OCI-LY7 (cell line): Measurements from ENCODE around the gene ABCC11. TPM values are rescaled to one million over a fixed set of nuclear protein-coding genes. Genes with fewer than 3 reads are reported as not detected.

Source experiments
- BruUV-seq: library from RNA; stranded (reverse); fragments of 400-500 nt; replicated peaks from 2 replicates; lab custom pipeline; 2021; lab: Mats Ljungman, UMichigan
- CTCF ChIA-PET: fragments of 300-600 bp; sonication (Branson Sonifier 250); formaldehyde crosslinking; loops from one replicate; lab custom pipeline; 2022; ENCODE audit warnings: antibody characterized with exemption; ENCODE audit not compliant: unreplicated experiment; lab: Charles Lee
- POLR2A ChIA-PET: fragments of 300-600 bp; sonication (Branson Sonifier 250); formaldehyde crosslinking; loops from one replicate; lab custom pipeline; 2022; ENCODE audit warnings: antibody characterized with exemption; lab: Charles Lee
- DNase-seq: peaks from one replicate; pipeline ENCODE4 v3.0.0-alpha.2; 2015; ENCODE audit warnings: low spot score
- H2AFZ ChIP-seq: fragments of 200-600 bp; sonication (generic), shearing (Covaris generic); 2 replicates; pipeline ENCODE4 v1.6.1; 2014; ENCODE audit warnings: mild to moderate bottlenecking, antibody characterized with exemption, low read length, moderate library complexity
- H3K27ac ChIP-seq: fragments of 200-600 bp; sonication (generic); 2 replicates; pipeline ENCODE4 v1.5.1; 2014; ENCODE audit warnings: mixed run types, low read depth, mild to moderate bottlenecking, moderate library complexity, low read length, inconsistent platforms; ENCODE audit not compliant: poor library complexity, severe bottlenecking
- H3K36me3 ChIP-seq: fragments of 200-600 bp; sonication (generic); 2 replicates; pipeline ENCODE4 v1.6.1; 2014; ENCODE audit warnings: mild to moderate bottlenecking, antibody characterized with exemption, low read length, moderate library complexity, mixed read lengths; ENCODE audit not compliant: insufficient read depth
- H3K4me1 ChIP-seq: fragments of 200-600 bp; sonication (generic); 2 replicates; pipeline ENCODE4 v1.5.1; 2014; ENCODE audit warnings: mild to moderate bottlenecking, low read length; ENCODE audit not compliant: insufficient read depth, poor library complexity, severe bottlenecking
- H3K4me2 ChIP-seq: fragments of 200-600 bp; sonication (generic); 2 replicates; pipeline ENCODE4 v1.6.1; 2014; ENCODE audit warnings: mild to moderate bottlenecking, low read length
- H3K4me3 ChIP-seq: fragments of 200-600 bp; sonication (generic); 2 replicates; pipeline ENCODE4 v1.5.1; 2014; ENCODE audit warnings: mild to moderate bottlenecking, low read depth, low read length; ENCODE audit not compliant: poor library complexity, severe bottlenecking
- H3K79me2 ChIP-seq: fragments of 200-600 bp; sonication (generic); 2 replicates; pipeline ENCODE4 v1.6.1; 2016; ENCODE audit warnings: low read depth, mild to moderate bottlenecking, low read length, moderate library complexity, mixed read lengths; ENCODE audit not compliant: insufficient read depth
- H3K9me2 ChIP-seq: fragments of 200-600 bp; sonication (generic); 2 replicates; pipeline ENCODE4 v1.6.1; 2016; ENCODE audit warnings: mild to moderate bottlenecking, low read length, mixed read lengths; ENCODE audit not compliant: insufficient read depth
- H3K9me3 ChIP-seq: fragments of 200-600 bp; sonication (generic); 2 replicates; pipeline ENCODE4 v1.6.1; 2014; ENCODE audit warnings: mild to moderate bottlenecking, mixed run types, low read length, mixed read lengths
- H4K20me1 ChIP-seq: fragments of 200-600 bp; sonication (generic); 2 replicates; pipeline ENCODE4 v1.6.1; 2014; ENCODE audit warnings: mild to moderate bottlenecking, antibody characterized with exemption, low read length, moderate library complexity, mixed read lengths; ENCODE audit not compliant: insufficient read depth
- EZH2phosphoT487 ChIP-seq: fragments of 200-600 bp; sonication (generic); IDR thresholded peaks from 2 replicates; pipeline ENCODE4 v1.6.1; 2018; ENCODE audit warnings: low read depth, borderline replicate concordance, mild to moderate bottlenecking, mixed run types, antibody characterized with exemption, low read length, moderate library complexity, mixed read lengths
- intact Hi-C: fragments of 100-400 bp; cut with micrococcal nuclease; formaldehyde crosslinking; loops from one replicate; pipeline ENCODE4 v1.10.0; 2022; ENCODE audit not compliant: unreplicated experiment
- total RNA-seq, 2 experiments: library from RNA; depleted of rRNA in 1 of 2; stranded (reverse); fragments of >200 nt in 1 of 2; shearing (Covaris generic) in 1 of 2; gene quantifications; 2 replicates each; pipeline ENCODE4 v1.2.3, GENCODE V29; 2014 to 2022
- TF ChIP-seq, protein P1 (sequence below): fragments of 200-600 bp; sonication (generic); conservative IDR thresholded peaks from 2 replicates; pipeline ENCODE4 v1.5.1; 2014; ENCODE audit warnings: mild to moderate bottlenecking, antibody characterized with exemption, low read length, moderate library complexity, mixed read lengths

Gene ABCC11
- total RNA-seq, 2 experiments from 2014 or later, result 0.10 TPM; not detected in 1

DNA sequence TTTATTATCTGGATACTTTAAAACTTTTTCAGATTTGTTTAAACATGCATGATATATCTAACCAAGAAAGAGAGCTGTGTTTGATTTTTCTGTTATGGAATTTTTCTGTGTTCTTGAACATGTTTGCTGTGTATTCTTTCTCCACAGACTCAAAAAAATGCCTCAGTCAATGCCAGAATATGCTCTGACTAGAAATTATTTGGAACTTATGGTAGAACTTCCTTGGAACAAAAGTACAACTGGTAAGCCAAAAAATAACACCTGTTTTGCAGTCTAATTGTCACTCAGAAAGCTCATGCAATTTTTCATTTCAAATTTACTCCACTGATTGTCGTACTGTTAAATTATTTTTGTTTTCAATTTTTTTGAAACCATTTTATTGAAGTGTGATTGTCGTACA, 15.3 kb upstream of the ABCC11 start:
- BruUV-seq, result no TSS peak
- H4K20me1 ChIP-seq, result no peaks in the 10 kb centered on the region

DNA sequence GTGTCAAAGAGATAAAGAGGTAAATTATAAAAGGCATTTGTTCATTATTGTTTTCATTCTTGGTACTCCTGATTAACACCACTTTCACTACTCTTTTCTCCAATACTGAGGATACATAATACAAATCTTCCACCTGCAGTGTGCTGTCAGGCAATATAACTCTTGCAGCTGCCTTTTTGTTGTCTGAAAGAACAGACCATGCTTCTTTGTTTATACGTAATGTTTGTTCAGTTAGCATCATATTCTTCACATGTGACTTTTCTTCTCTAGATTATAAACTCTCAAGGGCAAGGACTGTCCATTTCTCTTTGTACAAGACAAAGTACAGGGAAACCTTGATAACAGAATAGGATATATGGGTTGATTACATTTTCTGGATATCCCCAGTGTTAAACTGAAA, 14.2 kb upstream of the ABCC11 start:
- Histone ChIP-seq H3K79me2 (no peaks in the 10 kb centered on the region), H3K36me3 (peaks cover 31% of the 10 kb centered on the region), H3K4me1 (no peaks in the 10 kb centered on the region), H2AFZ (no peak overlapping the region), H3K9me2 (no peaks in the 10 kb centered on the region), H3K9me3 (no peaks in the 10 kb centered on the region), H4K20me1 (no peaks in the 10 kb centered on the region), H3K4me3 (no peak overlapping the region), H3K27ac (no peak overlapping the region), H3K4me2 (no peak overlapping the region)
- no TSS peak for BruUV-seq
- ChIA-PET POLR2A (no interaction called here), CTCF (no interaction called here)
- intact Hi-C loops, result no loop called here
- no peak for TF ChIP-seq EZH2phosphoT487
- TF ChIP-seq, protein P1, sequence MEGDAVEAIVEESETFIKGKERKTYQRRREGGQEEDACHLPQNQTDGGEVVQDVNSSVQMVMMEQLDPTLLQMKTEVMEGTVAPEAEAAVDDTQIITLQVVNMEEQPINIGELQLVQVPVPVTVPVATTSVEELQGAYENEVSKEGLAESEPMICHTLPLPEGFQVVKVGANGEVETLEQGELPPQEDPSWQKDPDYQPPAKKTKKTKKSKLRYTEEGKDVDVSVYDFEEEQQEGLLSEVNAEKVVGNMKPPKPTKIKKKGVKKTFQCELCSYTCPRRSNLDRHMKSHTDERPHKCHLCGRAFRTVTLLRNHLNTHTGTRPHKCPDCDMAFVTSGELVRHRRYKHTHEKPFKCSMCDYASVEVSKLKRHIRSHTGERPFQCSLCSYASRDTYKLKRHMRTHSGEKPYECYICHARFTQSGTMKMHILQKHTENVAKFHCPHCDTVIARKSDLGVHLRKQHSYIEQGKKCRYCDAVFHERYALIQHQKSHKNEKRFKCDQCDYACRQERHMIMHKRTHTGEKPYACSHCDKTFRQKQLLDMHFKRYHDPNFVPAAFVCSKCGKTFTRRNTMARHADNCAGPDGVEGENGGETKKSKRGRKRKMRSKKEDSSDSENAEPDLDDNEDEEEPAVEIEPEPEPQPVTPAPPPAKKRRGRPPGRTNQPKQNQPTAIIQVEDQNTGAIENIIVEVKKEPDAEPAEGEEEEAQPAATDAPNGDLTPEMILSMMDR, result no peak
- DNase-seq, result no peak

More for the DNA sequence above, 15.3 kb upstream of the ABCC11 start:
- no peaks in the 10 kb centered on the region for H3K9me2 ChIP-seq
- no peaks in the 10 kb centered on the region for H3K79me2 ChIP-seq
- no peak for DNase-seq
- no peak overlapping the region for H3K4me3 ChIP-seq
- TF ChIP-seq, protein P1, result no peak
- TF ChIP-seq EZH2phosphoT487, result no peak
- intact Hi-C loops, result no loop called here
- POLR2A ChIA-PET, result no interaction called here
- no peak overlapping the region for H3K27ac ChIP-seq
- CTCF ChIA-PET, result no interaction called here
- no peak overlapping the region for H3K4me2 ChIP-seq
- H2AFZ ChIP-seq, result no peak overlapping the region
- H3K36me3 ChIP-seq, result peaks cover 31% of the 10 kb centered on the region
- H3K9me3 ChIP-seq, result no peaks in the 10 kb centered on the region
- no peaks in the 10 kb centered on the region for H3K4me1 ChIP-seq

DNA sequence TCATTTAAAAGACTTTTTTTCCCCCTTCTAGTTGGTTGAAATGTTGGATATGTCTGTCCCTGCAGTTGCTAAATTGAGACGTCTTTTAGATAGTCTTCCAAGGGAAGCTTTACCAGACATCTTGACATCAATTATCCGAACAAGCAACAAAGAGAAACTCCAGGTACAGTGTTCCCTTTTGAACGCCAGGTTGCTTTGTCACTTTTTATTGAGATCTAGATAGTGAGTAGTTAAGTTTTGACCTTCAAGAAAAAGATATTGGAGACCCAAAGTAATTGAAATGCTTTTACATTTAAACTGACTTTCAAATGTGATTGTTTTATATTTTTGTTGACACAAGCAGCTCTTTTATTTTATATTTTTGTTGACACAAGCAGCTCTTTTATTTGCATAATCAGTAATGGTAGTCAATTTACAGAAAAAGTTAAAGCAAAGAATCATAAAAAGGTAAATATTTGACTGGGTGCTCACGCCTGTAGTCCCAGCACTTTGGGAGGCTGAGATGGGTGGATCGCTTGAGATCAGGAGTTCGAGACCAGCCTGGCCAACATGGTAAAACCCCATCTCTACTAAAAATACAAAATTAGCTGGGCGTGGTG, 9.3 kb upstream of the ABCC11 start:
- H2AFZ ChIP-seq, result no peak overlapping the region
- TF ChIP-seq, protein P1, result no peak
- no peak for TF ChIP-seq EZH2phosphoT487
- no peak overlapping the region for H3K27ac ChIP-seq
- no peak for DNase-seq
- ChIA-PET CTCF (no interaction called here), POLR2A (interaction anchor here (0.6 kb wide), 2 partner anchors 17 kb away, joined by 3 to 6 read pairs; no protein-coding TSS in a partner anchor)
- no peaks in the 10 kb centered on the region for H3K79me2 ChIP-seq
- H3K36me3 ChIP-seq, result peaks cover 26% of the 10 kb centered on the region; the same call in 1 of the 2 replicates
- no peaks in the 10 kb centered on the region for H3K4me1 ChIP-seq
- H4K20me1 ChIP-seq, result no peaks in the 10 kb centered on the region
- BruUV-seq, result no TSS peak
- H3K9me2 ChIP-seq, result no peaks in the 10 kb centered on the region
- no peak overlapping the region for H3K4me2 ChIP-seq
- intact Hi-C loops, result no loop called here
- H3K4me3 ChIP-seq, result no peak overlapping the region
- H3K9me3 ChIP-seq, result no peaks in the 10 kb centered on the region
